ENCODE results near the gene VENTX.

The VENTX gene

DNA sequence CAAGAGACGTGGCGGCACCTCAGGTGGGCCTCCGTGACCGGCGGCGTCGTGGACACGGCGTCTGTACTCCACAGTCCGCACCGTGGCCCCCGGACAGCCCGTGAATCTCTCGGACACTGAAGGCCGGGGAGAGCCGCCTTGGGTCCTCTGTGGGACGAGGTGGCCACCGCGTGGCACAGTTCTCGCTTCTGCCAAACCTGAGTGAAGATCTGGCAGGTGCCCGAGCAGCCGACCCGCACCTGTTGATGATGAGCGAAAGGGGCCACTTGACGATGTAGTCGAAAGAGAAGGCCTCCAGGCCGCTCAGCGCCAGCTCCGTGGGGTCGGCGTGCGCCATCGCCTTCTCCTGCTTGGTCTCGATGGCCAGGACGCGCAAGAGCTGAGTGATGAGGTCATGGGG lies 47.6 kb downstream of the VENTX start:
- DNase-seq (ENCODE audit: low spot score) = no peak

- DNase-seq (ENCODE audit: low spot score) = no peak
These were observed 48.7 kb downstream of the VENTX start for GRCh38 chr10:133286366-133286765.

GRCh38 chr10:133287832-133288500 lies 50.3 kb downstream of the VENTX start:
- DNase-seq (ENCODE audit: low spot score) = no peak

- DNase-seq (ENCODE audit: low spot score) = no peak
These were observed 52.1 kb downstream of the VENTX start for GRCh38 chr10:133289761-133290160.

Measured in putamen (tissue), 1 donor.